HUES6 (cell line): ENCODE measurements around the gene NHS.

ENCODE experiments used
- H3K27ac ChIP-seq: 2 replicates; pipeline ENCODE4 v1.7.0; 2013; ENCODE audit warnings: low read depth, mild to moderate bottlenecking, low read length, inconsistent platforms
- H3K27me3 ChIP-seq: 2 replicates; pipeline ENCODE4 v1.6.1; 2013; ENCODE audit warnings: low read length; ENCODE audit not compliant: control insufficient read depth, insufficient read depth
- H3K36me3 ChIP-seq: 2 replicates; pipeline ENCODE4 v1.6.1; 2013; ENCODE audit warnings: low read length; ENCODE audit not compliant: control insufficient read depth, insufficient read depth
- H3K4me1 ChIP-seq: 2 replicates; pipeline ENCODE4 v1.6.1; 2013; ENCODE audit warnings: low read length; ENCODE audit not compliant: control insufficient read depth, insufficient read depth
- H3K4me3 ChIP-seq: 2 replicates; pipeline ENCODE4 v1.5.1; 2013; ENCODE audit warnings: low read depth, low read length
- H3K9ac ChIP-seq: one replicate; pipeline ENCODE4 v1.6.1; 2013; ENCODE audit warnings: mild to moderate bottlenecking, low read length
- H3K9me3 ChIP-seq: 2 replicates; pipeline ENCODE4 v1.6.1; 2013; ENCODE audit warnings: low read depth, low read length; ENCODE audit not compliant: control insufficient read depth, insufficient read depth

Gene NHS

GRCh38 chrX:17656035-17656418, 281.0 kb downstream of the NHS start:
- peak overlapping the region; percentile 57 for H3K4me3 ChIP-seq
- H3K9ac ChIP-seq: no peak overlapping the region
- no peaks in the 10 kb centered on the region for H3K9me3 ChIP-seq
- peaks cover 9% of the 10 kb centered on the region; the same call in 1 of the 2 replicates for H3K4me1 ChIP-seq
- no peak overlapping the region for H3K27ac ChIP-seq
- H3K27me3 ChIP-seq: peaks cover 55% of the 10 kb centered on the region
- no peaks in the 10 kb centered on the region for H3K36me3 ChIP-seq

GRCh38 chrX:17656556-17656955, 281.6 kb downstream of the NHS start:
- H3K4me3 ChIP-seq: peak overlapping the region; percentile 57
- peaks cover 55% of the 10 kb centered on the region for H3K27me3 ChIP-seq
- peaks cover 9% of the 10 kb centered on the region; the same call in 1 of the 2 replicates for H3K4me1 ChIP-seq

GRCh38 chrX:17662391-17662790, 287.4 kb downstream of the NHS start:
- no peak overlapping the region for H3K4me3 ChIP-seq

More at GRCh38 chrX:17656556-17656955, 281.6 kb downstream of the NHS start:
- Histone ChIP-seq H3K27ac (no peak overlapping the region), H3K36me3 (no peaks in the 10 kb centered on the region), H3K9ac (no peak overlapping the region), H3K9me3 (no peaks in the 10 kb centered on the region)

GRCh38 chrX:17668929-17669328, 293.9 kb downstream of the NHS start:
- Histone ChIP-seq H3K4me1 (no peaks in the 10 kb centered on the region), H3K4me3 (no peak overlapping the region), H3K36me3 (no peaks in the 10 kb centered on the region), H3K9ac (no peak overlapping the region), H3K9me3 (no peaks in the 10 kb centered on the region), H3K27me3 (peaks cover 8% of the 10 kb centered on the region; the same call in 1 of the 2 replicates), H3K27ac (no peak overlapping the region)

More at GRCh38 chrX:17662391-17662790, 287.4 kb downstream of the NHS start:
- no peaks in the 10 kb centered on the region for H3K4me1 ChIP-seq
- peaks cover 14% of the 10 kb centered on the region for H3K27me3 ChIP-seq
- H3K27ac ChIP-seq: no peak overlapping the region
- H3K9me3 ChIP-seq: no peaks in the 10 kb centered on the region
- no peak overlapping the region for H3K9ac ChIP-seq
- no peaks in the 10 kb centered on the region for H3K36me3 ChIP-seq

- no peaks in the 10 kb centered on the region for H3K4me1 ChIP-seq
- no peak overlapping the region for H3K9ac ChIP-seq
- no peak overlapping the region for H3K27ac ChIP-seq
- H3K4me3 ChIP-seq: no peak overlapping the region
- no peaks in the 10 kb centered on the region for H3K36me3 ChIP-seq
- no peaks in the 10 kb centered on the region for H3K9me3 ChIP-seq
- H3K27me3 ChIP-seq: peaks cover 8% of the 10 kb centered on the region; the same call in 1 of the 2 replicates
Measured at GRCh38 chrX:17669458-17669857, 294.5 kb downstream of the NHS start.

- Histone ChIP-seq H3K9ac (no peak overlapping the region), H3K4me3 (no peak overlapping the region), H3K36me3 (no peaks in the 10 kb centered on the region), H3K4me1 (no peaks in the 10 kb centered on the region), H3K27me3 (peaks cover 8% of the 10 kb centered on the region; the same call in 1 of the 2 replicates), H3K9me3 (no peaks in the 10 kb centered on the region), H3K27ac (no peak overlapping the region)
Measured at GRCh38 chrX:17669891-17670290, 294.9 kb downstream of the NHS start.

- Histone ChIP-seq H3K4me3 (no peak overlapping the region), H3K9ac (no peak overlapping the region), H3K9me3 (no peaks in the 10 kb centered on the region), H3K4me1 (no peaks in the 10 kb centered on the region), H3K36me3 (no peaks in the 10 kb centered on the region), H3K27ac (no peak overlapping the region), H3K27me3 (peaks cover 8% of the 10 kb centered on the region; the same call in 1 of the 2 replicates)
Measured at GRCh38 chrX:17670874-17671273, 295.9 kb downstream of the NHS start.

GRCh38 chrX:17674601-17675000, 299.6 kb downstream of the NHS start:
- peaks cover 8% of the 10 kb centered on the region; the same call in 1 of the 2 replicates for H3K27me3 ChIP-seq
- H3K4me3 ChIP-seq: no peak overlapping the region
- H3K9ac ChIP-seq: no peak overlapping the region
- H3K27ac ChIP-seq: no peak overlapping the region
- H3K9me3 ChIP-seq: no peaks in the 10 kb centered on the region
- no peaks in the 10 kb centered on the region for H3K36me3 ChIP-seq
- no peaks in the 10 kb centered on the region for H3K4me1 ChIP-seq

- H3K27ac ChIP-seq: no peak overlapping the region
- H3K9me3 ChIP-seq: no peaks in the 10 kb centered on the region
- H3K36me3 ChIP-seq: no peaks in the 10 kb centered on the region
- peaks cover 7% of the 10 kb centered on the region for H3K4me1 ChIP-seq
- peaks cover 9% of the 10 kb centered on the region; the same call in 1 of the 2 replicates for H3K27me3 ChIP-seq
- no peak overlapping the region for H3K9ac ChIP-seq
- H3K4me3 ChIP-seq: no peak overlapping the region
Measured at GRCh38 chrX:17679261-17679660, 304.3 kb downstream of the NHS start.

- Histone ChIP-seq H3K36me3 (no peaks in the 10 kb centered on the region), H3K27ac (no peak overlapping the region), H3K9ac (no peak overlapping the region), H3K27me3 (peaks cover 9% of the 10 kb centered on the region; the same call in 1 of the 2 replicates), H3K4me1 (peaks cover 7% of the 10 kb centered on the region), H3K4me3 (no peak overlapping the region), H3K9me3 (no peaks in the 10 kb centered on the region)
Measured at GRCh38 chrX:17679820-17680219, 304.8 kb downstream of the NHS start.

GRCh38 chrX:17680732-17681413, 305.9 kb downstream of the NHS start:
- Histone ChIP-seq H3K27me3 (peaks cover 9% of the 10 kb centered on the region; the same call in 1 of the 2 replicates), H3K4me1 (peaks cover 7% of the 10 kb centered on the region), H3K9ac (no peak overlapping the region), H3K4me3 (no peak overlapping the region), H3K36me3 (no peaks in the 10 kb centered on the region), H3K9me3 (no peaks in the 10 kb centered on the region), H3K27ac (no peak overlapping the region)
